Peyer's patch (tissue), 4 donors: ENCODE results near the gene DESI2. TPM values are rescaled to one million over a fixed set of nuclear protein-coding genes. Genes with fewer than 3 reads are reported as not detected.
A peak's percentile ranks its signal among the peaks of the same experiment; 100 is the strongest.

Source experiments
- DNase-seq, 3 donors: peaks; one replicate each; pipeline ENCODE4 v3.0.0-alpha.2; 2017 to 2019
- H3K27ac ChIP-seq, 4 donors: fragments of 200-600 bp; sonication (generic); one replicate each; pipeline ENCODE4 v1.5.1; 2016 to 2019
- H3K27me3 ChIP-seq, 2 donors: fragments of 200-600 bp; sonication (generic); one replicate each; pipeline ENCODE4 v1.5.1; 2019
- H3K36me3 ChIP-seq, 3 donors: fragments of 200-600 bp; sonication (generic); one replicate each; pipeline ENCODE4 v1.5.1; 2016 to 2019
- H3K4me1 ChIP-seq, 4 donors: fragments of 200-600 bp; sonication (generic); one replicate each; pipeline ENCODE4 v1.5.1; 2016 to 2019
- H3K4me3 ChIP-seq, 4 donors: fragments of 200-600 bp; sonication (generic); 1 replicate in 3 of 4; 2 replicates in 1 of 4; pipeline ENCODE4 v1.5.1; 2016 to 2019; ENCODE audit warnings: mild to moderate bottlenecking in 1 of 4
- H3K9me3 ChIP-seq, 4 donors: fragments of 200-600 bp; sonication (generic); one replicate each; pipeline ENCODE4 v1.5.1; 2016 to 2019; ENCODE audit warnings: mild to moderate bottlenecking in 1 of 4
- POLR2A ChIP-seq, 2 donors: fragments of 450-650 bp; IDR thresholded peaks; one replicate each; pipeline ENCODE4 v1.5.1; 2017; ENCODE audit warnings: antibody characterized with exemption in 2 of 2, mild to moderate bottlenecking in 2 of 2, moderate library complexity in 2 of 2
- total RNA-seq, 4 donors: library from RNA; depleted of rRNA; stranded (reverse); fragments of >200 nt; gene quantifications; one replicate each; pipeline ENCODE4 v1.1.0, GENCODE V29; 2016
- TF ChIP-seq, protein P1 (sequence below), 6 experiments: fragments of 450-650 bp in 4 of 6; fragments of 200-600 bp in 2 of 6; sonication (generic) in 1 of 6; IDR thresholded peaks; one replicate each; pipeline ENCODE4 v1.5.1; 2017 to 2019; ENCODE audit warnings: antibody characterized with exemption in 6 of 6, mild to moderate bottlenecking in 3 of 6, moderate library complexity in 1 of 6

Gene DESI2
- total RNA-seq, 4 donors from 2014 or later: 19.8 to 41.0 (median 25.7) TPM

- TF ChIP-seq, protein P1, sequence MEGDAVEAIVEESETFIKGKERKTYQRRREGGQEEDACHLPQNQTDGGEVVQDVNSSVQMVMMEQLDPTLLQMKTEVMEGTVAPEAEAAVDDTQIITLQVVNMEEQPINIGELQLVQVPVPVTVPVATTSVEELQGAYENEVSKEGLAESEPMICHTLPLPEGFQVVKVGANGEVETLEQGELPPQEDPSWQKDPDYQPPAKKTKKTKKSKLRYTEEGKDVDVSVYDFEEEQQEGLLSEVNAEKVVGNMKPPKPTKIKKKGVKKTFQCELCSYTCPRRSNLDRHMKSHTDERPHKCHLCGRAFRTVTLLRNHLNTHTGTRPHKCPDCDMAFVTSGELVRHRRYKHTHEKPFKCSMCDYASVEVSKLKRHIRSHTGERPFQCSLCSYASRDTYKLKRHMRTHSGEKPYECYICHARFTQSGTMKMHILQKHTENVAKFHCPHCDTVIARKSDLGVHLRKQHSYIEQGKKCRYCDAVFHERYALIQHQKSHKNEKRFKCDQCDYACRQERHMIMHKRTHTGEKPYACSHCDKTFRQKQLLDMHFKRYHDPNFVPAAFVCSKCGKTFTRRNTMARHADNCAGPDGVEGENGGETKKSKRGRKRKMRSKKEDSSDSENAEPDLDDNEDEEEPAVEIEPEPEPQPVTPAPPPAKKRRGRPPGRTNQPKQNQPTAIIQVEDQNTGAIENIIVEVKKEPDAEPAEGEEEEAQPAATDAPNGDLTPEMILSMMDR (IDR thresholded peaks at IDR 0.05): peak in 1 of 6 experiments; percentile 1
- no peak for TF ChIP-seq POLR2A (IDR thresholded peaks at IDR 0.05)
- Histone ChIP-seq H3K27ac (peak overlapping the region in 1 of 4 donors; percentile 62), H3K27me3 (no peaks in the 10 kb centered on the region), H3K4me1 (peaks cover 0 to 10% (median 0%) of the 10 kb centered on the region in 4 donors), H3K4me3 (peak overlapping the region; percentile 48 to 75 (median 61)), H3K36me3 (no peaks in the 10 kb centered on the region), H3K9me3 (no peaks in the 10 kb centered on the region)
- DNase-seq: peak in 2 of 3 donors; percentile 54 to 61
Observed at GRCh38 chr1:244730153-244730933, 77.4 kb downstream of the DESI2 start.

GRCh38 chr1:244730934-244731434 is 78.1 kb downstream of the DESI2 start:
- Histone ChIP-seq H3K9me3 (no peaks in the 10 kb centered on the region), H3K4me3 (peak overlapping the region; percentile 48 to 75 (median 61)), H3K4me1 (peaks cover 0 to 10% (median 0%) of the 10 kb centered on the region in 4 donors), H3K27ac (no peak overlapping the region), H3K27me3 (no peaks in the 10 kb centered on the region), H3K36me3 (no peaks in the 10 kb centered on the region)
- DNase-seq: no peak
- TF ChIP-seq, protein P1 (IDR thresholded peaks at IDR 0.05): no peak
- TF ChIP-seq POLR2A (IDR thresholded peaks at IDR 0.05): no peak

- Histone ChIP-seq H3K4me3 (no peak overlapping the region), H3K27ac (no peak overlapping the region), H3K9me3 (no peaks in the 10 kb centered on the region), H3K4me1 (peaks cover 0 to 10% (median 0%) of the 10 kb centered on the region in 4 donors), H3K36me3 (no peaks in the 10 kb centered on the region), H3K27me3 (no peaks in the 10 kb centered on the region)
- TF ChIP-seq, protein P1 (IDR thresholded peaks at IDR 0.05): no peak
- TF ChIP-seq POLR2A (IDR thresholded peaks at IDR 0.05): no peak
- DNase-seq: no peak
Observed at GRCh38 chr1:244731651-244732050, 78.7 kb downstream of the DESI2 start.

DNA sequence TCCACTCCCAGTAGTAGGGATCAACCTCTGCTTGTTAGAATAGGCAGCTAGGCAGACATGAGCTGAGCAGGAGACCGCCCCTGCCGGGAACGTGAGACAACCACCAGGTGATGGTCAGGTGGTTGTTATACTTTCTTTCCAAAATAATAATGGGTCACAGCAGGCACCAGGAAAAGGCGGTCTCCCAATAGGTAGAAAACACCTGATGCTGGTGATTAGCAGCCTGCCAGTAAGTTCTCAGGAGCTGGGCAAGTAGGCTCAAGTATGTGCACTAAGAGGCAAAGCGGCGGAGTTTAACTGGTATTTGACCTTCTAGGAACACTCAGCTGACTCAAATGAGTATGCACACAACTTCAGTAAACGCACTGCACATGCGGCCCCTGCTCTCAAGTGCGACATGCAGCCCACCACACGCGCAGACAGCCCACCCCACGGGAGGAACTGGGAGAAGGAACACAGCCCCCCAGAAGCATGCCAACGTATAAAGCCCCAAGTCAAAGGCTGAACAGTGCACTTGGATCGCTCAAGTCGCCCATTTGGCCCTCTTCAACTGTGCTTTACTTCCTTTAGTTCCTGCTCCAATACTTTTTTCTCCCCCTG is 80.0 kb downstream of the DESI2 start:
- no peak for TF ChIP-seq POLR2A (IDR thresholded peaks at IDR 0.05)
- TF ChIP-seq, protein P1 (IDR thresholded peaks at IDR 0.05): no peak
- H3K4me1 ChIP-seq: peaks cover 0 to 10% (median 0%) of the 10 kb centered on the region in 4 donors
- H3K9me3 ChIP-seq: no peaks in the 10 kb centered on the region
- H3K4me3 ChIP-seq: no peak overlapping the region
- no peak overlapping the region for H3K27ac ChIP-seq
- no peaks in the 10 kb centered on the region for H3K27me3 ChIP-seq
- H3K36me3 ChIP-seq: no peaks in the 10 kb centered on the region
- no peak for DNase-seq

- no peak for DNase-seq
- H3K27me3 ChIP-seq: no peaks in the 10 kb centered on the region
Observed at GRCh38 chr1:244735404-244735803, 82.5 kb downstream of the DESI2 start.

More at GRCh38 chr1:244735404-244735803, 82.5 kb downstream of the DESI2 start:
- H3K9me3 ChIP-seq: no peaks in the 10 kb centered on the region
- no peak overlapping the region for H3K4me3 ChIP-seq
- no peaks in the 10 kb centered on the region for H3K4me1 ChIP-seq
- no peaks in the 10 kb centered on the region for H3K36me3 ChIP-seq
- no peak for TF ChIP-seq POLR2A (IDR thresholded peaks at IDR 0.05)
- TF ChIP-seq, protein P1 (IDR thresholded peaks at IDR 0.05): no peak
- no peak overlapping the region for H3K27ac ChIP-seq
